Smooth muscle cell (in vitro differentiated cells): ENCODE results near the gene ADRB2. TPM values are rescaled to one million over a fixed set of nuclear protein-coding genes. Genes with fewer than 3 reads are reported as not detected.
A peak's percentile ranks its signal among the peaks of the same experiment; 100 is the strongest.

Experiments
- DNase-seq: peaks from one replicate; lab custom pipeline; 2025; ENCODE audit not compliant: unreplicated experiment; lab: John Stamatoyannopoulos, UW
- H2AFZ ChIP-seq: fragments of 200-600 bp; sonication (generic); 2 replicates; pipeline ENCODE4 v1.6.0; 2016; ENCODE audit warnings: antibody characterized with exemption, low read depth, mild to moderate bottlenecking
- H3F3A ChIP-seq: fragments of 200-600 bp; sonication (generic); 2 replicates; pipeline ENCODE4 v1.6.0; 2017; ENCODE audit warnings: antibody characterized with exemption, low read depth
- H3K27ac ChIP-seq: fragments of 200-600 bp; sonication (generic); 2 replicates; pipeline ENCODE4 v1.5.1; 2016; ENCODE audit warnings: low read depth, mild to moderate bottlenecking
- H3K27me3 ChIP-seq: fragments of 200-600 bp; sonication (generic); 2 replicates; pipeline ENCODE4 v1.6.1; 2016; ENCODE audit warnings: low read depth, mild to moderate bottlenecking
- H3K36me3 ChIP-seq: fragments of 200-600 bp; sonication (generic); 2 replicates; pipeline ENCODE4 v1.5.1; 2016; ENCODE audit warnings: low read depth
- H3K4me1 ChIP-seq: fragments of 200-600 bp; sonication (generic); 2 replicates; pipeline ENCODE4 v1.5.1; 2016; ENCODE audit warnings: low read depth
- H3K4me2 ChIP-seq: fragments of 200-600 bp; sonication (generic); 2 replicates; pipeline ENCODE4 v1.6.0; 2016; ENCODE audit warnings: mild to moderate bottlenecking
- H3K4me3 ChIP-seq: fragments of 200-600 bp; sonication (generic); 2 replicates; pipeline ENCODE4 v1.5.1; 2016; ENCODE audit warnings: mild to moderate bottlenecking
- H3K79me2 ChIP-seq: fragments of 200-600 bp; sonication (generic); 2 replicates; pipeline ENCODE4 v1.6.0; 2016; ENCODE audit warnings: low read depth, mild to moderate bottlenecking
- H3K9ac ChIP-seq: fragments of 200-600 bp; sonication (generic); 2 replicates; pipeline ENCODE4 v1.6.0; 2016; ENCODE audit warnings: low read depth
- H3K9me3 ChIP-seq: fragments of 200-600 bp; sonication (generic); replicated peaks from 2 replicates; pipeline ENCODE4 v1.5.1; 2016; ENCODE audit warnings: low read depth
- H4K20me1 ChIP-seq: fragments of 200-600 bp; sonication (generic); 2 replicates; pipeline ENCODE4 v1.6.0; 2016; ENCODE audit warnings: low read depth
- WGBS: methylation state at CpG from one replicate; pipeline ENCODE4 v1.1.7; 2016; ENCODE audit warnings: low lambda C conversion rate; 5-methylcytosine and 5-hydroxymethylcytosine counted together
- polyA plus RNA-seq: library from polyadenylated mRNA; unstranded; fragments of >200 nt; fragmentation: Nextera tagmentation; extraction: Ambion mirVana; gene quantifications from 2 replicates; pipeline ENCODE4 v1.2.1, GENCODE V29; 2016
- total RNA-seq: library from RNA; depleted of rRNA; stranded (reverse); fragments of >200 nt; gene quantifications from 2 replicates; pipeline ENCODE4 v1.2.3, GENCODE V29; 2014
- TF ChIP-seq, protein P1 (sequence below): fragments of 200-600 bp; sonication (generic); IDR thresholded peaks from 2 replicates; pipeline ENCODE4 v1.5.1; 2017; ENCODE audit warnings: borderline replicate concordance, mild to moderate bottlenecking, antibody characterized with exemption; ENCODE audit not compliant: insufficient read depth, poor library complexity, severe bottlenecking

The ADRB2 gene
- total and polyA plus RNA-seq, 2 experiments from 2014 or later = 1.9 TPM

DNA sequence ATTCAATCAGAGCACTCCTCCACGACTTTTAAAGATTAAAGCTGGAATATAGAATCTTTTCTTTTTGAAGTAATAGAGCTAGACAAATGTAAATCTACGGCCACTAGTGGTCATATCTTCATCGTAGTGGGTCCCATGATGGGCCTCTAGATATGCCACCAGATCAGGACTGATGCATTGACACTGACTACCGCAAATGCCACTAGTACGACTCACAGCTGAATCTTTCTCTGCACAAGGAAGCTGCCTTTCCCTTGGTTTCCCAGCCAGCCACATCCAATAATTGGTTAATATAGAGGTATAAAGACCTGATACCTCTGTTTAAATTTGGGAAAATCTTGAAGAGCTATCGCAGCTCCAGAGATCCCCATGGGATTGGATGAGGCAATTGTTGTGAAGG, 37.8 kb upstream of the ADRB2 start:
- no peaks in the 10 kb centered on the region for H3K9me3 ChIP-seq
- H3K36me3 ChIP-seq = no peaks in the 10 kb centered on the region
- no peak overlapping the region for H3K4me3 ChIP-seq
- H3K4me2 ChIP-seq = no peak overlapping the region
- no peaks in the 10 kb centered on the region for H3K27me3 ChIP-seq
- H2AFZ ChIP-seq = no peak overlapping the region
- no peaks in the 10 kb centered on the region for H3F3A ChIP-seq
- H3K4me1 ChIP-seq = no peaks in the 10 kb centered on the region
- no peak overlapping the region for H3K27ac ChIP-seq
- no peak for DNase-seq
- H3K9ac ChIP-seq = no peak overlapping the region
- 72% methylated on average over 6 of the region's 6 CpGs for WGBS
- TF ChIP-seq, protein P1, sequence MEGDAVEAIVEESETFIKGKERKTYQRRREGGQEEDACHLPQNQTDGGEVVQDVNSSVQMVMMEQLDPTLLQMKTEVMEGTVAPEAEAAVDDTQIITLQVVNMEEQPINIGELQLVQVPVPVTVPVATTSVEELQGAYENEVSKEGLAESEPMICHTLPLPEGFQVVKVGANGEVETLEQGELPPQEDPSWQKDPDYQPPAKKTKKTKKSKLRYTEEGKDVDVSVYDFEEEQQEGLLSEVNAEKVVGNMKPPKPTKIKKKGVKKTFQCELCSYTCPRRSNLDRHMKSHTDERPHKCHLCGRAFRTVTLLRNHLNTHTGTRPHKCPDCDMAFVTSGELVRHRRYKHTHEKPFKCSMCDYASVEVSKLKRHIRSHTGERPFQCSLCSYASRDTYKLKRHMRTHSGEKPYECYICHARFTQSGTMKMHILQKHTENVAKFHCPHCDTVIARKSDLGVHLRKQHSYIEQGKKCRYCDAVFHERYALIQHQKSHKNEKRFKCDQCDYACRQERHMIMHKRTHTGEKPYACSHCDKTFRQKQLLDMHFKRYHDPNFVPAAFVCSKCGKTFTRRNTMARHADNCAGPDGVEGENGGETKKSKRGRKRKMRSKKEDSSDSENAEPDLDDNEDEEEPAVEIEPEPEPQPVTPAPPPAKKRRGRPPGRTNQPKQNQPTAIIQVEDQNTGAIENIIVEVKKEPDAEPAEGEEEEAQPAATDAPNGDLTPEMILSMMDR = no peak
- no peaks in the 10 kb centered on the region for H3K79me2 ChIP-seq
- no peaks in the 10 kb centered on the region for H4K20me1 ChIP-seq

DNA sequence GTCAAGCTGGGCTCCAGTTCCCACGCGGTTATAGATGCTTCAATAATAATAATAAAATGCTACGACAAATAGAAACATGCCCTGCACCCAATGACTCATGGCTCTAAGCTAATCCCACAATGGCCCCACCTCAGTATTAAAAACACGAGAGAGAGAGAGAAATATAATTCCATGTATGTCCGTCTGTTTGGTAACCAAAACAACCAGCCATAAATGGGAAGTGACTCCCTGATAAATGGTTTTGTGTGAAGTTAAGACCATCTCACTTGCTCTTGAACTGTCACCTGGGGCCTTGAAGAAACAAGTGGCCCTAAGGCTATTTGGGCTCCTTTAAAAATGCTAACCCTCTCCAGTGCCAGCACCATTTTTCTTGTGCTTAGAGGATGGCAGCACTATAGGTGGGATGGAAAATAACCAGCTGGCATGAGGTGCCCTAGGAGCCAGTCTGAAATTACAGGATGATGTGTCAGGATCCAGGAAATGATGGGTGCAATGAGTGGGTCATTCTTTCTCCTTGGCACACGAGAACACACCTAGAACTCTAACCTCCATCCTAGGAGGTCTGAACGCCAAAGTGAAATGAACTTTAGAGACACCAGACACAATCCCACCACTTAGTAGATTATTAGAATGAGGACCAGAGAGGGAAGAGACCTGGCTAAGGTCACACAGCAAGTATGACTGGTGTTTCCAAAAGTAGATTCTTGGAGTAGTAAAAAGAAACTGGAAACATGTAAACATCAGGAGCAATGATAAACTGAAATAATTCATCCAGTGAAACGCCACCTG, 35.7 kb upstream of the ADRB2 start:
- no peaks in the 10 kb centered on the region for H3K27me3 ChIP-seq
- no peaks in the 10 kb centered on the region for H3K36me3 ChIP-seq
- H2AFZ ChIP-seq = no peak overlapping the region
- no peaks in the 10 kb centered on the region for H3K9me3 ChIP-seq
- no peaks in the 10 kb centered on the region for H4K20me1 ChIP-seq
- H3K4me1 ChIP-seq = no peaks in the 10 kb centered on the region
- TF ChIP-seq, protein P1 = no peak
- H3K79me2 ChIP-seq = no peaks in the 10 kb centered on the region
- H3K9ac ChIP-seq = no peak overlapping the region
- H3K27ac ChIP-seq = peak overlapping the region; percentile 25
- no peaks in the 10 kb centered on the region for H3F3A ChIP-seq
- H3K4me3 ChIP-seq = no peak overlapping the region
- no peak for DNase-seq
- WGBS = 78% methylated on average over 8 of the region's 8 CpGs
- H3K4me2 ChIP-seq = no peak overlapping the region

DNA sequence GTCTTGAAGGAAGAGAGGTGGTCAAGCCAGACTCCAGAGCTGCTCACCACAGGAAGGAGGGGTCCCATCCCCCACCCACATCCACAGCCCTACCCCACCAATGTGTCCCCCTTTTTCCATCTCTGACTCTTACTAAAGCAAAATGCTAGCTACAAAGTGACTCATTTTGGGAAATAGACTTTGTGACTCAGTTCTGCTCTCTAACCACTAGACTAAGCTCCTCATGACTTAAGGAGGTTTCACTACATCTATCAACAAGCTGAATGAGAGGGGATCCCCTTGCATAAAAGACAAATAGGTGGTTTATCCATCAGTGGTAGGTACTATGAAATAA, 35.1 kb upstream of the ADRB2 start:
- Histone ChIP-seq H3K9me3 (no peaks in the 10 kb centered on the region), H3K79me2 (no peaks in the 10 kb centered on the region), H4K20me1 (no peaks in the 10 kb centered on the region), H3K27ac (peak overlapping the region; percentile 25), H3K36me3 (no peaks in the 10 kb centered on the region), H3K4me3 (no peak overlapping the region), H3F3A (no peaks in the 10 kb centered on the region), H2AFZ (no peak overlapping the region), H3K27me3 (no peaks in the 10 kb centered on the region), H3K4me2 (no peak overlapping the region), H3K4me1 (no peaks in the 10 kb centered on the region), H3K9ac (no peak overlapping the region)
- no peak for DNase-seq
- TF ChIP-seq, protein P1 = no peak

DNA sequence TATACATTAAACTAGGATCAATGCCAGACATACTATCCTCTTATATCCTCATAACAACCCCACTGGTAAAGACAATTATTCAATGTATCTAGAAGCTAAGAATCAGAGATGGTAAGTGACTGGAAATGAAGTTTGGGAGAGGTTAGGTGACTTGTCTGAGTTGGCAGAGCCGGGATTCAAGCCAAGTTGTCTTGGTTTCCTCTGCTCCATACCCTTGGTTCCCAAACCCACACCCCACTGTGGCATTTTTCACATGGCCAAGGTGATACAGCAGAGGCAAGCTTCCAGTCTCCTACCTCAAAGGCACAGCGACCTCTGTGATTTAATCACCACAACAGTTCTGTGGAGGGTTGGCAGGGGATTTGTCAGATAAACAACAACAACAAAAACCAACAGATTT, 34.7 kb upstream of the ADRB2 start:
- Histone ChIP-seq H3K4me3 (no peak overlapping the region), H3K79me2 (no peaks in the 10 kb centered on the region), H3K27ac (peak overlapping the region; percentile 25), H3K27me3 (no peaks in the 10 kb centered on the region), H3K36me3 (no peaks in the 10 kb centered on the region), H3K4me1 (no peaks in the 10 kb centered on the region), H2AFZ (no peak overlapping the region), H3K9me3 (no peaks in the 10 kb centered on the region), H3K4me2 (no peak overlapping the region), H3F3A (no peaks in the 10 kb centered on the region), H3K9ac (no peak overlapping the region), H4K20me1 (no peaks in the 10 kb centered on the region)
- WGBS = 91% methylated on average over 2 of the region's 2 CpGs
- TF ChIP-seq, protein P1 = no peak
- DNase-seq = no peak
